T follicular helper cell (primary cell): ENCODE results near the gene KCNV2.
"Not testable (repeated sequence)": the region's sequence is repeated elsewhere in the genome, so short reads cannot be mapped to it uniquely, and the experiment has no call there.

Experiments
- DNase-seq: peaks from one replicate; pipeline ENCODE4 v3.0.0-alpha.2; 2020; ENCODE audit warnings: low read depth
- total RNA-seq, 2 experiments: gene quantifications; one replicate each; lab custom pipeline; 2026; lab: John Stamatoyannopoulos, UW

The KCNV2 gene
- 0 reads per million in 2 experiments for total RNA-seq

DNA sequence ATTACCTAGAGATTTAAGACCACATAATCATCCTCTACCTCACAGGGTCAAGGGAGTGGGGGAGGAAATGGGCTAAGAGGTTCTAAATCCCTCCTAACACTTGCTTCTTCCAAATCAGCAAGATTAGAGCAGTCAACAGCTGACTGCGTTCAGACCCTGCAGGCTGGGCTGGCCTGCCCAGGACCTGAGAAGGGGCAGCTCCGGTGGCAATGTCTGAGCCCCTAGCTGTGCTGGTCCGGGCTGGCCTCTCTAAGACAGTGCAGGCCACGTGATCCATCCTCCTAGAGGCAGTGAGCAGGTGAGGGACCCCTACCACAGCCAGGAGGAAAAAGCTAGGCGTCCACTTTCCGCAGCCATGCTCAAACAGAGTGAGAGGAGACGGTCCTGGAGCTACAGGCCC, at the start of gene KCNV2:
TSS of gene KCNV2 (plus strand) at position 126 of the 400 bp plus-strand sequence. CDS start at position 356, 230 bp downstream.
- no peak for DNase-seq

DNA sequence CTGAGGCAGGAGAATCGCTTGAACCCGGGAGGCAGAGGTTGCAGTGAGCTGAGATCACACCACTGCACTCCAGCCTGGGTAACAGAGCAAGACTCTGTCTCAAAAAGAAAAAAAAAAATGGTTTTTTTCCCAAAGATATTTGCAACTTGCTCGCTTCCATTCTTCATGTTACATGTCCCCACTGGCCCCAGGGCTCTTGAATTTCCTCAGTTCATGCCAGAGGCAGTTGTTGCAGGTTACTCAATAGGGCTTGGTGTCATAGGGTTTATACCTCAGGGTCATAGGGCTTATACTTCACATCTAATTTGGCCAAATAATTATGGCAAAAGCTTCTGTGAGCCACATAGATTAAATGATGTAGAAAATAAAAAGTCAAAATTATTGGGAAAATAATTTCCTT, 44.1 kb upstream of the KCNV2 start:
- no peak for DNase-seq

DNA sequence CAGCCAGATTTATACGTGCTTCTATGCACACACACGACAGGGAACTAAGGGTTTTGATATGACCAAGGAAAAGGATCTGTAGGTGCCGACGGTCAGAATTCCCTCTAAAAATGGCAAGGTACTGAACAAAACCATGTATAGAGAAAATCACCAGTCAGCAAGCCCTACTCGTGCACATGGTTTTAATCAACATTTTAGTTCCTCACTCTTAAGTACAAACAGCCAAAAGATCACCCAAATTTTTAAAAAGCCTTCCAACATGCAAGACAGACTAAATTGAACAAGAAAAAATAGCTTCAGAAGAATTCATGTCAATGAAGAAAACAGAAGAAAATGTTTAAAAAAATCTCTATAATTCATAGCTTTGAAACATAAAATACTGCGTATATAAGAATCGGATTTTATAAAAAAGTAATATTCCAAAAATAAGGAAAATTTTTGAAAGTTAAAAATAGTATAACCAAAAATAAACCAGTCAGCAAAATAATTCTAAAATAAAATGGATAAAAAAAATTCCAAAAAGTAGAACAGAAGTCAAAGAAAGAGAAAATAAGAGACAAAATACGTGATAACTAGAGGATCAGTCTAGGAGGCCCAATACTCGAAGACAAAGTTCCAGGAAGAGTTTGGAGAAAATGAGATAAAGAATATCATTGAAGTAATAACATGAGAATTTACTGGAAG, 43.0 kb upstream of the KCNV2 start:
- no peak for DNase-seq

DNA sequence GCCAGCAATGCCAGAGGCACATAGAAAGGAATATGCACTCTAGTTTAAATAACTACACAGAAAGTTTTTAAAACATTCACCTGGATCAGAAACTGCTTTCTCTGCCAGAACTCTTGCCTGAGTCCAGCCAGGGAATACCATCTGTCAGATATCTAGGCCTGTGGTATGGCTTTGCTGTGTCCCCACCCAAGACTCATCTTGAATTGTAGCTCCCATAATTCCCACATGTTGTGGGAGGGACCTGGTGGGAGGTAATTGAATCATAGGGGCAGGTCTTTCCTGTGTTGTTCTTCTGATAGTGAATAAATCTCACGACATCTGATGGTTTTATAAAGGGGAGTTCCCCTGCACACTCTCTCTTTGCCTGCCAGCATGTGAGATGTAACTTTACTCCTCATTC, 41.5 kb upstream of the KCNV2 start:
- no peak for DNase-seq

DNA sequence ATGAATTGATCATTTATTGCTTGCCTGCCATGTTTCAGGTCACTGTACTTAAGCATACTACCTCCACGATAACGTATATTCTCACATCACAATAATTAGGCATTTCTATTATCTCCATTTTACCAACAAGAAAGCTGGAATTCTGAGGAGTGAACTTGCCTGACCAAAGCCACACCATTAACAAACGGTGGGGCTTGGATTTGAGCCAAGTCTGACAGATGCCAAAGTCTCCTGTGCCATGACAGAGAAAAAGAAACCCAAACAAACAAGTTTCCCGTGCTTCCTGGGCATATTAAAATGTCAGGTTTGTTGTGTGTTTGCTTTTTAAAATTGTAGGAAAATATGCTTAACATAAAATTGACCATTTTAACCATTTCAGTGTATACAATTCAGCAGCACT, 40.8 kb upstream of the KCNV2 start:
- no peak for DNase-seq

DNA sequence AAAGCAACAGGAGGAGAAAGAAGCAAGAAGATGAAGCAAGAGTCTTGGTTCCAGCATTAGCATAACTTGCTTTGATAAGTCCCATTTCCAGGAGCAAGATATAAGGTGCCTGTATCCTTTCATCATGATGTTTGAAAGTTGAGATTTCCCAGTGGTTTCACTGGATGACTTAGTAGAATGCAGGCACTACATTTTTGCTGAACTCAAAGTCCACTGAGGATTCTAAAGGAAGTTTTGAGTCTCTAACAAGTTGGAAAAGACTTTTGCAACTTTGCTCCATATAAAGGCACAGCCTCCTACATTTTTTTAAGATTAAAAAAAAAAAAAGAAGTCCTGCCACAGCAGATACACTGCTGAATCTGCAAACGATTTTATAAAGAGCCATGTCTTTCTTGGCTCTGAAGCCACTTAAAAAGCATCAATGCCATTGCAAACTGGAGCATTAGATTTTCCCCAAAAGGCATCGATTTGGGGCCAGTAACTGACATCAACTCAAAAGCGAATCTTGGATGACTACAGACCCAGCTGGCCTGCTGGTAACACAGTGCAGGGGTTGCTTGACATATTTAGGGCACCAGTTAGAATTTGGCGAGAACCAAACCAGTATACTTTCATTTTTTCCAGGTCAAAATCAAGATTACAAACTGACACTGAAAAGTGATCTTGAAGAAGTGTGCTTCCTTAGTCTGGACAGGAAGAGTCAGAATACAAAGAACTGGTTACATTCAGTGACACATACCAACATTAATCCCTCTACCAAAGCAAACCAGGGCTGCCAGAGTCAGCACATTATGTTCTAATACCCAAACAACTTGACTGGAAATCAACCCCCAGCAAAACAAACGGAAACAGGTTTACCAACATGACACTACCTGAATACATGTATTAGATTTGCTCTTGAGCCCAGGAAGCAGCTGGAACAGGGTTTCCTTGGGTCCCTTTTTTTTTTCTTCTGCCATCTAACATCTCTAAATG, 39.1 kb upstream of the KCNV2 start:
- DNase-seq: no peak

DNA sequence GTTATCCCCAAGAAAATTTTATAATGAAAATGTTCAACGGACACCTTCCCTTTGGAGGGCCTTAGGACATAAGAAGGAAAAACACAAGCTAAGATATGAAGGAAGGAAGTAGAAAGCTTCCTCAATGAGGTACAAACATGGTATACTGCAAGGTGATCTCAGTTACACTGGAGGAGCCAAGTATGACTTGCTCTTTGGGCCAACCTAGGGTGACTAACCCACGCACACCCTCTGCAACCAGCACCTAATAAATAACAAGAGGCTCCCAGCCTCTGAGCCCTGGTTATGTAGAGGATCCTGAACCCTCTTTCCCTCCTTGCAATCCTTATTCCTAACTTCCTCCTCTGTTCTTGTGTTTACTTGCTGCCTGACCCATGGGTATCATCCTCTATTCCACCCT, 38.3 kb upstream of the KCNV2 start:
- no peak for DNase-seq

DNA sequence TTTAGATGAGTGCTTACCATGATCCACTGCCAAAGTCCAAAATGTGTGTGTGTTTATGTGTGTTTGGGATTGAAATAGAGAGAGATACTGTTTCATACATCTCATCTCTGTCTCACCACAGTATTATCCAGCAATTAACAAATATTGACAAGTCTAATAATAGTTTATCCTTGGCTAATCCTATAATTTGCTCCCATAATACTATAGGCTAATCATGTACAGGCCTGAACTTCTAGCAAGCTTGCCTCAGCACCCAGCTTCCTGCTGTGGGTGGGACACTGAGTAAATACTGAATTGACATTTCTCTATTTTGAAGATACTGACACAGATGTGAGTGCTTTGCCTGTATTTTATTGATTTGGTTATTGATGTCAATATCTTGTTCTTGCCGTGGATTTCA, 35.3 kb upstream of the KCNV2 start:
- DNase-seq: no peak

DNA sequence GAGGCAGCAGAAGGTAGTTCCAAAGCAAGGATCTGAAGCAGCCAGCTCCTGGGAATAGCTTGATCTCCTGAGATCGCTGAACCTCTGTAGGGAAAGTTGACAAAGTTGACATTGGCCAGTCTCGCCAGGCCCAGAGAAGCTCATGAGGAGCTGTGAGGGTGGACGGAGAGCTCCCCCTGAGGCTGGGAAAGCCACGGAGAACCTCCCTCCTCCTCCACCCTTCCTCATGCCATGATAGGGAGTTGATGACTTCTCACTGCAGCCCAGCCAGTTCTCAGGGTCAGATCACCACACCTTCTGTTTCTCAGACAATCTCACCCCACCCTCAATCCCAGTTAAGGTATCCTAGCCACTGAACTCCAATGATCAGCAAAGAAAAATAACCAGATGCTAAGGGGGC, 30.4 kb upstream of the KCNV2 start:
- no peak for DNase-seq

DNA sequence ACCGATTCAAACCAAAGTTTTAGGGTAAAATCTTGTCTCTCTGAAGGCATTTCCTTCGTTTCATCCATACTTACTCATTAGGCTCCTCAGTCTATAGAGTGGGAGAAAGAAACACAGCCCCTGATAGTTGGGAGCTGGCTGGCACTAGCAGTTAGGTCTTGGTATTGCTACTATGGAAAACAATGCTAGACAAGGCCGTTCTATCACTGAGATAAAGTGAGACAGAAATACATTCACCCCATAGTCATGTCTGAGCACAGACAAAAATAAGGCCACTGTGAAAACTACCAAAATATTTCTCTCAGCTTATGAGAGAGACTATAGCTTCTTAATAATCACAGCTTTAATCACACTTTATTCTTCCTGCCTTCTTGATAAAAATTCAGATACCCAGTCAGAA, 28.7 kb upstream of the KCNV2 start:
- no peak for DNase-seq

DNA sequence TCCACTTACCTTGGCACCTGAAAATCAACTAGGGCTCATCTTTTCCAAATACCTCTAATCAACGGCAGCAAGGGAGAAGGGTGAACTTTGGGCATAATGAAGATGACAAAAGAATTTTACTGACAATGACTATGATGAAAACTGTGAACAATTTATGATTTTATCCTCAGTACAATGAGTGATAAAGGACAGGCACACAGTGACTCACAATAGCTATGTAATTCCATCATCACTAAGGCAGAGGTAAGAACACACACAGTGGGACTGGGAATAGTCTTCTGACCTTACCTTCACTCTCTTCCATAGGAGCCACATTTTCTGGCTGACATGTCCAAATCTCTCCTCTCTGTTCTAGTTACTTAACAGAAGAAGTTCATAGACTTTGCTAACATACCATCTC, 26.1 kb upstream of the KCNV2 start:
- DNase-seq: no peak

DNA sequence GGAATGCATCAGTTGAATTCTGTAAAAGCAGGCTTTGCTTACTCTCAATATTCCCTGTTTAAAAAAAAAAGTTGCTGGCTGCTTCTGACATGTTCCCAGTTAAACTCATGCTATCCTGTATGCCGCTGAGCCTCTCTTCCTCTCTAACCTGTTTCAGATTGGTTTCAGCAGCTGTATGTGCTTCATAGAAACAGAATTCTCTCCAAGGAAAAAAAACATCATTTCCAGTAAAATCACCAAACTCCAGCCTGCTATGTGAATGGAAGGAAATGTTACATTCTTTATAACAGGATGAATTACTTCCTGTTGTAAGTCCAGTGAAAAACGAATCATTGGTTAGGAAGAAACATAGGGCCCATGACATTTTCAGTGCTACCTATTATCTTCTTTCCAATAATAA, 25.7 kb upstream of the KCNV2 start:
- DNase-seq: no peak

DNA sequence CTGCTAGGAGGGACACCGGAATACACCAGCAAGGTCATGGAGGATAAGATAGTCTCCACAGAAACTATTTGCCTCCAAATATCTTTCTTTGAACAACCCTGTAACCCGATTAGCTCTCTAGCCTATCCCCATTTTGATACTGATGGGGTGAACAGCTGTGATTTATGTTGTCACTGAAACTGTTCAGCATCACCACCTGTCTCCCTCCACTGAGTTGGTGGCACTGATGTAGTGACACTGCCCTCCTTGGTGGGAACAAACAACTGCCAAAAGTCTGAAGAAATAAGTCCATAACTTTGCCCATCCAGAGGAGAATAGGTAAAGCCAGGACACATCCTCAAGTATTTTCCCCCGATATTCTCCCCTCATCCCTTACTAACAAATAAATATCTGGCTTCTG, 24.3 kb upstream of the KCNV2 start:
- no peak for DNase-seq

DNA sequence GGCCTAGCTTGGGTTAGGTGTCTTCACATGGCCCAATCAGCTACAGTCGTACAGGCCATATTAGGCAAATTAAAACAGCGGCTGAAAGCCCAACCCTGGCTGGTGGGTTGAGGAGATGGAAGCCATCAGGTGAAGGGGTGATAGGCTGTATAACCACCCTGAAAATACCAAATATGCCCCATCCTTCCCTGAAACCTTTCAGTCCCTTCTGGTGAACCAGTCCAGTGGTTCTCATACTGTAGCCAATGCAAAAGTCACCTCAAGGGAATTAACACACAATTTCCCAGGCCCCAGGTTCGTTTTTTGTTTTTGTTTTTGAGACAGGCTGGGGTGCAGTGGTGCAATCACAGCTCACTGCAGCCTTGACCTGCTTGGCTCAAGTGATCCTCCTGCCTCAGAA, 19.8 kb upstream of the KCNV2 start:
- DNase-seq: no peak

DNA sequence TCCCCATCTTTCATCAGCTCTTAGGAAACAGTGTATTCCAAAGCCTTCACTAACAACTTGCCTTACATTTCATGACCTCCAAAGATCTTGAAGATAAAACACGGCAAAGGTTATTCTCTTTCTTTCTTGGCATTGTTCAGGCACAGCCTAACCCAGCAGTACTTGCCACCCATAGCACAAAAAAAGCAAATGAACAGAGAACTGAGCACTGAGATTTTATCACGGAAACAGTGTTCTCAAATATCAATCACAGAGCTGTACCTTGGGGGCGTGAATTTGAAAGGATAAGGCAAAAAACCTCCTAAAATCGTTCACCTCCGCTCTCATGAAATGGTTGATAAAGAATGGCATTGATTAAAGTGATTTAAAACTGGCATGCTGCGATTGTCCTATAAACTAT, 16.9 kb upstream of the KCNV2 start:
- DNase-seq: no peak

DNA sequence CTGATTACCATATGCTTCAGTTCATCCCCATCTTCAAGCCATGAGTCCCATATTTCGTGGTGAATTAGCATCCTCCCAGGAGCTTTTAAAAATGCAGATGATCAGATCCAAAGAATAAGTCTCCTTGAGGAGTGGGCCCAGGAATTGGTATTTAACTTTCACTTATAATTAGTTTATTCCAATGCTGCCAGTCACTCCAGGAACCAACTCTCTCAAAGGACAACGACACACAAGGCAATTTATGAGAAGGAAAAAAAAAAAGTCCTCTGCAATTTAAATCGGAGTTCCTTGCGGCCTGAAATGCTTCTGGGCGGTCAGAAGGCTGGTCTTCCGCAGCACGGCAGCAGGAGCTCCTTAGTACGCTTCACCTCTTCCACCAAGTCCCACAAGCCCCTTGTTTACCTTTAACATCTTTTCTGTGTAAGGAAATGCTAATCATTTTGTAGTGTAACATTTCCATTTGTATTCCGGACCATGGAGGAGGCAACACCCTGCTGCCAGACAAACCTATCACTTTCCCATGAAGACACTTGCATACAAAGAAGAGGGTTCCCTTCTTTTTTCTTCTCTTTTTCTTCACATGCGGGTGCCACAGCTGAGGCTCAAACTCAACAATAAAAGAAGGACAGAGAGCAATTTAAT, 16.3 kb upstream of the KCNV2 start:
- no peak for DNase-seq

DNA sequence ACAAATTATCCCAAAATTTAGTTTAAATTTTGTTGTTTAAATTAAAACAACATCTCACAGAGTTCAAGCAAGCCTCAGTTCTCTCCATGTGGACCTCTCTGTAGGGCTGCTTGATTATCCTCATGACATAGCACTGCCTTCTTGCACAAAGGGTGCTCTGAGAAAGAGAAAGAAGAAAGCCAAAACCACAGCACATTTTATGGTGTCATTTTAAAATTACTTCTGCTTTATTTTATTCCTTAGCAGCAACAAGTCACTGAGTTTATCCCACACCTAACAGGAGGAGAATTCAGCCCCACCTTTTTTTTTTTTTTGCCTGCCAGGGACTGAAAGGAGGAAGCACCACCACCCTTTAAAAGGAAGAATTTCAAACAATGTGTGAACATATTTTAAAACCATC, 12.8 kb upstream of the KCNV2 start:
- DNase-seq: no peak

DNA sequence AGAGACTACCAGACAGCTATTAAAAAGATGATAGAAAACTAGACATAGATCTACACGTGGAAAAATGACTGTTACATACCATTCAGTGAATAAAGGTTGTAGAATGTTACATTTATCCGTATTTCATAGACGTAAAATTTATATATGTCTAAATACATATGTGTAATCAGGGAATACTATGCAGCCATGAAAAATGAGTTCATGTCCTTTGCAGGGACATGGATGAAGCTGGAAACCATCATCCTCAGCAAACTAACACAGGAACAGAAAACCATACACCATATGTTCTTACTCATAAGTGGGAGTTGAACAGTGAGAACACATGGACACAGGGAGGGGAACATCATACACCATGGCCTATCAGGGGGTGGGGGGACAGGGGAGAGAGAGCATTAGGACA, 10.1 kb upstream of the KCNV2 start:
- not testable (repeated sequence) for DNase-seq

DNA sequence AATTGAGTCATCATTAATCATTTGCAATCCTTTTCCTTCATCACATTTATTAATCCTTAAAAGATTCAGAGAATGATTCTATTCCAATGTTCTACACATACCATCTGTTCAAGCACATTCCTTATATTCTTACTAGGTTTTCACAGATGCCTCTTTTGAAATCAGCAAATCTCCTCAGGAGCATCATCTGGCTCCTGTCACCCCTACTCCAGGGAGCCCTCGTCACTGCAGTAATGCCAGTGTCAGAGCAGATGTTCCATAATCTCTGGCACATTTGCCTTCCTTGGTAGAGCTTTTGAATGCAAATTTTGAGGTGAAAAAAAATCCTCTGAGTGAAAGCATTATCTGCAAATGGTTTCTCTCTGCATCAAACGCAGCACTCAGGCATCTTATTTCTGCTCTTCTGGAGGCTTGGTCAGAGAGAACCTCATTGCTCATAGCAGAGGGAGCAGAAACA, 7.6 kb upstream of the KCNV2 start:
- no peak for DNase-seq

DNA sequence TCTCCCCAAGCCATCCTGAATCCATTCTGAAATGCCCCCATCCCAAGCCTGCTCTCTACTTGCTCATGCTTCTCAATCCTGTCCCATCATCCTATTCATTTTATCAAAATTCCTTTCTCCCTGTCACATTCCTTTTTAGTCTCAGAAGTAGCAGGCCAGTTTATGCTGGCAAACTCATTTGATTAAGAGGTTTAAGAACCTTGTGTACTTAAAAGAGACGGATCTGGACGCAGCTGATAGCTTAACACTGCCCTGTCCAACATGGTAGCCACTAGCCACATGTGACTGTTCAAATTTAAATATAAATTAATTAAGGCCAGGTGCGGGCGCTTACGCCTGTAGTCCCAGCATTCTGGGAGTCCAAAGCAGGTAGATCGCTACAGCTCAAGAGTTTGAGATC, 5.6 kb upstream of the KCNV2 start:
- no peak for DNase-seq

DNA sequence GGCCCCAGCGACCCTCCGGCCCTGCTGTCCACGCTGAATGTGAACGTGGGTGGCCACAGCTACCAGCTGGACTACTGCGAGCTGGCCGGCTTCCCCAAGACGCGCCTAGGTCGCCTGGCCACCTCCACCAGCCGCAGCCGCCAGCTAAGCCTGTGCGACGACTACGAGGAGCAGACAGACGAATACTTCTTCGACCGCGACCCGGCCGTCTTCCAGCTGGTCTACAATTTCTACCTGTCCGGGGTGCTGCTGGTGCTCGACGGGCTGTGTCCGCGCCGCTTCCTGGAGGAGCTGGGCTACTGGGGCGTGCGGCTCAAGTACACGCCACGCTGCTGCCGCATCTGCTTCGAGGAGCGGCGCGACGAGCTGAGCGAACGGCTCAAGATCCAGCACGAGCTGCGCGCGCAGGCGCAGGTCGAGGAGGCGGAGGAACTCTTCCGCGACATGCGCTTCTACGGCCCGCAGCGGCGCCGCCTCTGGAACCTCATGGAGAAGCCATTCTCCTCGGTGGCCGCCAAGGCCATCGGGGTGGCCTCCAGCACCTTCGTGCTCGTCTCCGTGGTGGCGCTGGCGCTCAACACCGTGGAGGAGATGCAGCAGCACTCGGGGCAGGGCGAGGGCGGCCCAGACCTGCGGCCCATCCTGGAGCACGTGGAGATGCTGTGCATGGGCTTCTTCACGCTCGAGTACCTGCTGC, 839 bp downstream of the KCNV2 start:
- no peak for DNase-seq

DNA sequence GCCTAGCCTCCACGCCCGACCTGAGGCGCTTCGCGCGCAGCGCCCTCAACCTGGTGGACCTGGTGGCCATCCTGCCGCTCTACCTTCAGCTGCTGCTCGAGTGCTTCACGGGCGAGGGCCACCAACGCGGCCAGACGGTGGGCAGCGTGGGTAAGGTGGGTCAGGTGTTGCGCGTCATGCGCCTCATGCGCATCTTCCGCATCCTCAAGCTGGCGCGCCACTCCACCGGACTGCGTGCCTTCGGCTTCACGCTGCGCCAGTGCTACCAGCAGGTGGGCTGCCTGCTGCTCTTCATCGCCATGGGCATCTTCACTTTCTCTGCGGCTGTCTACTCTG, 1.4 kb downstream of the KCNV2 start:
- no peak for DNase-seq
